SW480 (cell line): ENCODE data around the gene POLR1G.
A peak's percentile ranks its signal among the peaks of the same experiment; 100 is the strongest.

Experiments used
- DNase-seq: peaks from one replicate; pipeline ENCODE4 v3.0.0-alpha.2; 2016; ENCODE audit warnings: low spot score

POLR1G gene

DNA sequence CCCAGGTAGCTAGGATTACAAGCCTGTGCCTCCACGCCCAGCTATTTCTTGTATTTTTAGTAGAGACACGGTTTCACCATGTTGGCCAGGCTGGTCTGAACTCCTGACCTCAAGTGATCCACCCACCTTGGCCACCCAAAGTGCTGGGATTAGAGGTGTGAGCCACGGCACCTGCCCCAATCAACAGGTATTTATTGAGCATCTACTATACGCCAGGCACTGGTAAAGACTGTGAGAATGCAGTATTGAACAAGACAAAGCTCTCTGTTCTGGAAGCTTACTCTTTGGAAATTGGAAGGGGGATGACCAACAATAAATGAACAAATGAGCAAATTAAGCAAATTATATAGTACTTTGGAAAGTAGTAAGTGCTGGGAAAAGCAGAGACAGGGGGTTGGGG is 38.7 kb downstream of the POLR1G start:
- DNase-seq = no peak

DNA sequence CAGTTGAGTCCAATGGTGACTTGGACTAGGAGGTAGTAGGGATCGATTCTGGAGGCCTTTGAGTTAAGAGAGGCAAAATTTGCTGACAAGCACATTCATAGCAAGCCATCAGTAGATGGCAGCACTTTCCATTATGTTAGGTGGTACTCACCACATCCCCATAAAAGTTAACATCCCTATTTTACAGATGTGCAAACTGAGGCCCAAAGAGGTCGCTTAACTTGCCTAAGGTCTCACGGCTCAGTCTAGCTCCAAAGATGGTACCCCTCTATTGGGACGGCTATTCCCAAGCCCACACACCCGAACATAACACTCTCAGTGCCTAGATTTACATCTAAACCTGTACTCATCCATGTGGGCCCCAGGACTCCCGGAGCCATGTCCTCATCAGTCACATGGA is 39.9 kb downstream of the POLR1G start:
- DNase-seq = peak; percentile 67

DNA sequence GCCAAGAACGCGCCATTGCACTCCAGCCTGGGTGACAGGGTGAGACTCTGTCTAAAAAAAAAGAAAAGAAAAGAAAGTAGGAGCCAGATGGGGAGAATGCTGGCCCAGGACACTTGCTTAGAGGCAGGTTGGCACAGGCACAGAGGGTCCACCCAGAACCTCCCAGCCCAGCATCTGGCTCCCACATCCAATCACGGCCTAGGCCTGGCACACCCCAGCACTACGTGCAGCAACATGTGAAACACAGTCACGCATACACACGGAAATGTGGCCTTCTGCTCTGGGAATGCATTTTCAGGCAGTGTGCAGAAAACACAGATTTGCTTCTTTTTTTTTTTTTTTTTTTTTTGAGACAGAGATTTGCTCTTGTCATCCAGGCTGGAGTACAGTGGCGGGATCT is 40.5 kb downstream of the POLR1G start:
- DNase-seq = no peak

DNA sequence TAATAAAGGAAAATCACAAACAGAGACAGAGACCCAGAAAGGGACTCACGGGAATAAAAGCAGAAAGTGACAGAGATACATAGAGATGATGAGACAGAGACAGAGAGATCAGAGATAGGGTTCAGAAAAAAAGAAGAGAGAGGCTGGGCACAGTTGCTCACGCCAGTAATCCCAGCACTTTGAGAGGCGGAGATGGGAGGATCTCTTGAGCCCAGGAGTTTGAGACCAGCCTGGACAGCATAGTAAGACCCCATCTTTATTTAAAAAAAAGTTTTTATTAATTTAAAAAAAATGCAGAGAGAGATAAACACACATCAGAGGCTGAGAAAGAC is 41.9 kb downstream of the POLR1G start:
- DNase-seq = no peak

DNA sequence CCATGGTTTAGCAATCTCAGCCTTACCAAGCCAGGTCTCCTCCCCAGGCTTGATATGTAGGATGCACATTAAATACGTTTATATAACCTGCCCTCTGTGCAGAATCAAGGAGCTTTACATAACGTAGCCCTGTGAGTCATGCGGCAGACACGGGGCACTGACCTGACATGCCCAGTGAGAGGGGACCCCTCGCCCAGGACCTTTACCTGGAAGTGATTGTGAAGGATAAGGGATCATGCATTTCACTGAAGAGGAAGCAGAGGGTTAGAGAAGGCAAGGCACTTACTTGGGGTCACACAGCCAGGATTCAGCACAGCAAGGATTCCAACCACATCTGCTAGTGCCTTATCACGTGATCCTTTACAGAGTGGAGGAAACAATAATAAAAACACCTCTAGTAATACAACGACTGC is 42.4 kb downstream of the POLR1G start:
- no peak for DNase-seq

DNA sequence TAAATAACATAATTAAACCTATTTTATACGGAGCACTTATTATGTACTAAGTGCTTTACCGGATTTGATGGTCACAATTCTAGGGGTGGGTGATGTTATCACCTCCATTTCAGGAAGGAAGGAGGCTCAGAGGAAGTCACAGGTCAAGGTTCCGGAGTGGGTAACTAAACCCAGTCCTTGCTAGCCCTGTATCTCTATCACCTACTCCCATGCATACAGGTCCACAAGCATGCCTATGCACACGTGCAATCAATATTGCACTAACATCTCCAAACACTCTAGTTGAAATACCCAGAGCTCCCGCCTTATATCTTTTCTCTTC is 43.5 kb downstream of the POLR1G start:
- DNase-seq = no peak

DNA sequence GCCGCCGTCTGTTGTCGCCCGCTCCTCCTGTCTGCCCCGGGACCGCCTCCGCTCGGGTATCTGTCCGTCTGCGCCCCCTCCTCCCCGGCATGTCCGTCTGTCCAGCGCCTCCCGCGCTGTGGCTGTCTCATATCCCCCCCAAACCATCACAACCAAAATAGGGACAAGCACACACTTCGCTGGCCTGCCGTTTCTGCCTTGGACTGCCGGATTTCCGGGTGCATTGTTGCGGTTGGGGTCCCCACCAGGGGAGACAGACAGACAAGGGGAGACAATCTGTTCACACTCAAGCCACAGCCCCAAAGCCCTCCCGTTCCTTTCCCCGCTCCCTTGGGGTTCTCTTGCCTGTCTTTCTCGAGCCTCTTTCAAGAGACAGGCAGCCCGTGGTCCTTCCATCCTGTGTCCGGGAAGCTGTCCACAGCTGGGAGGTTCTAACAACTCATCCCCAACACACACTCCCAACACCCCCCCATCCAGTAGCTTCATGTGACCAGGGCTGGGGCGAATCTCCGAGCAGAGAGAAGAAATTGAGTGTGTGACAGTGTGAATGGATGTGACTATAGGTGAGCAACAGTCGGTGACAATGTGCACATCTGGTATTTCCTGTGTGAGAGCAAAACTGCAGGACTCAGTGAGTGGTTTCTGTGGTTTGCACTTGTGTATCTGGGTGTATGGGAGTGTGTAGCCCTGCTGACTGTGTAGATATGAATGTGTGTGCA is 44.8 kb downstream of the POLR1G start:
- DNase-seq = peak; percentile 64

DNA sequence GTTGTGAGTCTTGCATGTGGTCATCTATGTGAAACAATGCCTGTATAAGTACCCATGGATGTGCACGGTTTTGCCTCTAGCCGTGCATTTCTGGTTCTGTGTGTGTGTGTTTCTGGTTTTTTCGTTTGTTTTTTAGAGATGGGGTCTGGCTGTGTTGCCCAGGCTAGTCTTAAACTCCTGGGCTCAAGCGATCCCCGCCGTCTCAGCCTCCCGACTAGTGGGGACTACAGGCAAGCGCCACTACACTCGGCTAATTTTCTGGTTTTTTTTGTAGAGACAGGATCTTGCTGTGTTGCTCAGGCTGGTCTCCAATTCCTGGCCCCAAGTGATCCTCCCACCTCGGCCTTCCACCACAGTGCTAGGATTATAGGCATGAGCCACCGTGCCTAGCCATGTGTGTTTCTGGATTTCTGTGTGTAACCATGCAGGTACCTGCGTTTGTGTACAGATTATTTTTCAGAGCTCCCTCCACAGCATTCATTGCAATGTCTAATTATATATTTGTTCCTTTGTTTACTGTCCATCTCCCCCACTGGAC is 45.5 kb downstream of the POLR1G start:
- no peak for DNase-seq

DNA sequence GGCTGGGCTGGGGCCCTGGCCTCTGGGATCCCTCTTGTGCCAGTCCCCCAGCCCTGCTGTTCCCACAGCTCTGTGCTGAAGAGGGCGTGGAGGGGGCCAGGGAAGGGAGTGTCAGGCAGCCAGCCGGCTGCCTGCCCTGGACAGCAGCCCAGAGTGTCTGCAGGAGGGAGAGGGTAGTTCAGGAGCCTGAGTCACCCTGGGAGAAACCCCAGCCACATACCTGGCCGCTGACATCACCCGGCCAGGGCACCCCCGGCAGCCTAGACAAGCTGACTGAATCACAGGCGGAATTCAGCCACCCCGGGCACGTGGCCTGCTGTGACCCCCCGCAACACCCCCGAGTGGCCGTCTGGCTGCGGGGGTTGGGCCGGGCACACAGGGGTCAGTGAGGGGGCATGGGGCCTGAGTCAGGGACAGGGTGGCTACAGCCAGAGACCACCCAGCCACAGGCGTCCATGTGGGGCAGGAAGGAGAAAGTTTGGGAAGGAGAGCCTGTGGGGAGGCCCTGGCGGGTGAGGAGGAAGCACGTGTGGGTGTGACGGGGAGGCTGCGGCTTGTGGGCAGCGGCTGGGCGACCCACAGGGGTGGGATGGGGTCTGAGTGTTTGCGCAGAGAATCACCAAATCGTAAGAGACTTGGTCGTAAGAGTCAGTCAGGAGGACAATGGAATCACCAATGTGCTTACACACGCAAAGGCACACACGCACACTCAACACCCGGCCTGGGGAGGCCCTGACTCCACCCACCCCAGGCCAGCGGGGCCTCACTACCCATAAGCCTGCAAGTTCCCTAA is 49.5 kb downstream of the POLR1G start:
- peak; percentile 100 for DNase-seq

DNA sequence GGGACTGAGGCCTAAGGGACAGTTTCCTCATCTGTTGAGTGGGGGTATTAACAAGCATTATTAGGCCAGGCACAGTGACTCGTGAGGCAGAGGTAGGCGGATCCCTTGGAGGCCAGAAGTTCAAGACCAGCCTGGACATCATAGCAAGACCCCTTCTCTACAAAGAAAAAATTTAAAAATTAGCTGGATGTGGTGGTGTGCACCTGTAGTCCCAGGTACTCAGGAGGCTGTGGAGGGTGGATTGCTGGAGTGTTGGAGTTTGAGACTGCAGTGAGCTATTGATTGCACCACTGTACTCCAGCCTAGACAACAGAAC is 50.0 kb downstream of the POLR1G start:
- DNase-seq = no peak

DNA sequence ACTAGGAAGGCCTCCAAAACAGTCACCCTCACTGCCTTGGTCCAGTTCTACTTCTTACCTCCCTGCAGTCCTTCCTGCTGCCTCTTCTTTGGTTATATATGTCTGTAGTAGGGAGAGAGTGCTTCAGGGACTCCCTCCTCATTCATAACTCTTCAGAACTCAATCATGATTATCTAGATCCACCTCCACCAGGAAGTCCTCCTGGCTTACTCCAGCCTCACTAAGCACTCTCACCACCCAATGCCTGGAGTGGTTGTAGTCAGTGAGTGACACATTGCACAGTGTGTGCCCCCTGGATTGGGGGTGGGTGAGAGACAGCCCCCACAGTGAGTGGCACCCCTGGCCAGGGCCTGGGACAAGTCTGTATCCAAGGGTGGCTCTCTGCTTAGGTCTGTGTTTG is 51.3 kb downstream of the POLR1G start:
- no peak for DNase-seq
